Measurements from ENCODE around the gene FBXL7.

FBXL7 gene

GRCh38 chr5:15501091-15501791 lies 1.3 kb downstream of the FBXL7 start:
- DNase-seq: no peak
- no peak for ATAC-seq

- ATAC-seq: no peak
- no peak for DNase-seq
Observed at GRCh38 chr5:15502208-15502607, 2.2 kb downstream of the FBXL7 start.

GRCh38 chr5:15506146-15506545 lies 6.2 kb downstream of the FBXL7 start:
- DNase-seq: no peak
- no peak for ATAC-seq

GRCh38 chr5:15506897-15507296 lies 6.9 kb downstream of the FBXL7 start:
- DNase-seq: no peak

GRCh38 chr5:15510092-15510491 lies 10.1 kb downstream of the FBXL7 start:
- DNase-seq (no peak), ATAC-seq (no peak)

More at GRCh38 chr5:15506897-15507296, 6.9 kb downstream of the FBXL7 start:
- no peak for ATAC-seq

GRCh38 chr5:15510831-15511230 lies 10.9 kb downstream of the FBXL7 start:
- ATAC-seq: no peak
- DNase-seq: no peak

- no peak for DNase-seq
- no peak for ATAC-seq
Observed at GRCh38 chr5:15513431-15513830, 13.5 kb downstream of the FBXL7 start.

- DNase-seq: no peak
- no peak for ATAC-seq
Observed at GRCh38 chr5:15513911-15514310, 13.9 kb downstream of the FBXL7 start.

GRCh38 chr5:15515229-15515628 lies 15.2 kb downstream of the FBXL7 start:
- ATAC-seq (no peak), DNase-seq (no peak)

GRCh38 chr5:15516486-15516885 lies 16.5 kb downstream of the FBXL7 start:
- DNase-seq: no peak
- no peak for ATAC-seq

- ATAC-seq (no peak), DNase-seq (no peak)
Observed at GRCh38 chr5:15518786-15519185, 18.8 kb downstream of the FBXL7 start.

- no peak for ATAC-seq
- no peak for DNase-seq
Observed at GRCh38 chr5:15520856-15521255, 20.9 kb downstream of the FBXL7 start.

- no peak for ATAC-seq
Observed at GRCh38 chr5:15521381-15522186, 21.6 kb downstream of the FBXL7 start.

GRCh38 chr5:15522187-15522520 lies 22.2 kb downstream of the FBXL7 start:
- ATAC-seq: no peak
- no peak for DNase-seq

More at GRCh38 chr5:15521381-15522186, 21.6 kb downstream of the FBXL7 start:
- no peak for DNase-seq

GRCh38 chr5:15524712-15525111 lies 24.7 kb downstream of the FBXL7 start:
- ATAC-seq (no peak), DNase-seq (no peak)

- ATAC-seq (no peak), DNase-seq (no peak)
Observed at GRCh38 chr5:15525703-15526275, 25.8 kb downstream of the FBXL7 start.

GRCh38 chr5:15526413-15526812 lies 26.4 kb downstream of the FBXL7 start:
- no peak for ATAC-seq
- DNase-seq: no peak

- DNase-seq (no peak), ATAC-seq (no peak)
Observed at GRCh38 chr5:15528476-15528875, 28.5 kb downstream of the FBXL7 start.

- DNase-seq (no peak), ATAC-seq (no peak)
Observed at GRCh38 chr5:15529013-15529412, 29.0 kb downstream of the FBXL7 start.

GRCh38 chr5:15529821-15530220 lies 29.8 kb downstream of the FBXL7 start:
- no peak for ATAC-seq
- no peak for DNase-seq

- DNase-seq (no peak), ATAC-seq (no peak)
Observed at GRCh38 chr5:15533129-15533893, 33.3 kb downstream of the FBXL7 start.

- no peak for ATAC-seq
Observed at GRCh38 chr5:15535938-15536337, 36.0 kb downstream of the FBXL7 start.

GRCh38 chr5:15538516-15538915 lies 38.5 kb downstream of the FBXL7 start:
- no peak for ATAC-seq

More at GRCh38 chr5:15535938-15536337, 36.0 kb downstream of the FBXL7 start:
- DNase-seq: no peak

More at GRCh38 chr5:15538516-15538915, 38.5 kb downstream of the FBXL7 start:
- DNase-seq: no peak
